CD4-positive, alpha-beta T cell treated with Interleukin-15 for 1 hour (primary cell): ENCODE measurements around the gene TIMP1.

Source experiments
- DNase-seq: peaks from one replicate; pipeline ENCODE4 v3.0.0-alpha.2; 2020

The TIMP1 gene

DNA sequence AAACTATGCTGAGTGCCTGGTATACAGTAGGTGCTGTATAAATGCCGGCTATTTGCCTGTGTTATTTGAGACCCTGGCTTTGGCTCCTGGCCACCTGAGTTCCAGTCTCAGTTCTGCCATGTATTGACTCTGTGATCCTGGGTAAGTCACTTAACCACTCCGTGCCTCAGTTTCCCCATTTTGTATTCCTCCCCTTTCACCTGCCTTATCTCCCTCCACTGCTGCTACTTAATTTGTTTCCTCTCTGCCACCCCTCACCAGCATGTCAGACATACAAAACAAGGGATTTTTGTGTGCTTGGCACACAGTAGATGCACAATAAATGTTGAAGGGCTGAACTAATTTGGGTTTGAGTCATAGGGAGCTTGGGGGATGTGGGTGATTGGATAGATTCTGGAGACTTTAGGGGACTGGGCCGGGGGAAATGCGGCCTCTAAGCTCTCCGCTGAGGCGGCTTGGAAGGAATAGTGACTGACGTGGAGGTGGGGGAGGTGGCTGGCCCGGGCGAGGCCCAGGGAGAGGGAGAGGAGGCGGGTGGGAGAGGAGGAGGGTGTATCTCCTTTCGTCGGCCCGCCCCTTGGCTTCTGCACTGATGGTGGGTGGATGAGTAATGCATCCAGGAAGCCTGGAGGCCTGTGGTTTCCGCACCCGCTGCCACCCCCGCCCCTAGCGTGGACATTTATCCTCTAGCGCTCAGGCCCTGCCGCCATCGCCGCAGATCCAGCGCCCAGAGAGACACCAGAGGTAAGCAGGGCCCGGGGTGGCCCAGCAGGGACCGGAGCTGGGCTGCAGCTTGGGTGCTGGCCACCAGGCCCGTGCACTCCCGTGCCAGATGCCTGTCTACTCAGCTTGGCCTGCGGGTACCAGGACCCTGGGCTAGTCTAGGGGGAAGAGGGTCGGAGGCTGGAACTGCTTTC, at the start of gene TIMP1:
TIMP1 (plus strand) TSS at position 706 of the 917 bp plus-strand sequence. CDS start 980 bp downstream, outside the sequence.
- DNase-seq = peak; percentile 87

DNA sequence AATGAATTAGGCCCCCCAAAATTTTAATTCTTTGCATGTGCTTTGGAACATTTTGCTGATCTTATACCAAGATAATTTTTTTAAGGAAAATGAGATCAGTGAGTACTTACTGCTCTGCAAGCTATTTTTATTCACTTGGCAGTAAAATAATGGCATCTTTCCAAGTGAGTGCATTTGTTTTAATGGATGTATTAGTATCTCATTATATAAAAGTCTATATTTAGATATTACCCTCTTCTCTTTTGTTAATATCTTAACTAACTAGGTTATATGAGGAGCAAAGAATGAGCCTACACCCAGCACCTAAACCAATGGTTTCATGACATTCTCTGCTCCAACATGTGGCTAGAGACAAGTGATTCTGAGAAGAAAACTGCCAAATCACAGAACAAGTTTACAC, 42.4 kb upstream of the TIMP1 start:
- no peak for DNase-seq

- DNase-seq = peak; percentile 29
These were observed 41.3 kb upstream of the TIMP1 start for GRCh38 chrX:47540754-47541538.

- DNase-seq = no peak
These were observed 38.7 kb upstream of the TIMP1 start for GRCh38 chrX:47543496-47543895.

- DNase-seq = peak; percentile 90
These were observed 26.1 kb upstream of the TIMP1 start for GRCh38 chrX:47556045-47556623.

GRCh38 chrX:47558436-47558835, 23.8 kb upstream of the TIMP1 start:
- no peak for DNase-seq

DNA sequence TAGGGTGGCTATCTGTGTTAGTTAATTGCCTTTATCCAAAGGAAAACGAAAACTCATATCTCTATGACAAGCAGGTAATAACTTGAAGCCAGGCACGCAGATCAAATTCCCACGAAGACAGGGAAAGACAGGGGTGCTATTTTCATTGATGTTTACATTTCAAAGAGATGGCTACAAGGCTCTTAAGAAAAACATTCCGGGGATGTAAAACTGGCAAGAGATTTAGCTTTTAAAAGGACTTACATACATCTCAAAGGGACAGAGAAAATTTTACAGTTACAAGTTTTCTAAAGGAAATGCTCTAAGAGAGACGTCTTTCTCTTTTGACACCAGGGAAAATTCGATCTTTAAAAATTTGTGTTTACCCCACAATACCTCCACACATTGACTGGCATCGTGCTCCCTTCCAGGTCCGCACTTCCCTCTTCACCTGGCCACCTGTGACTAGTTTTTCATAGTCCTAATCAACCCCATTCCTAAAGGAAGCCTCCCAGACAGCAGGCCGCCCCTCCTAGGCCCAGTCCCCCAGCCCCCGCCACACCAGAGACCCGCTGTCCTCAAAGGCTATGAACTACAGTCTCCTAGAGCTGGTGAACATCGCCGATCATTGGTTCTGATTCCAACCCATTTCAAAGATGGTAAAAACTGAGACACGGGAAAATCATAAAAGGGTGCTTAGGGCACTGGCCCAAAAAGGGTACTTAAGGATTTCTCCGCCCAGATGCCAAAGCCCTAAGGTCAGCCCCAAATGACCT, 21.9 kb upstream of the TIMP1 start:
- DNase-seq = no peak

- peak; percentile 99 for DNase-seq
These were observed 21.1 kb upstream of the TIMP1 start, which contains the start of gene ARAF for GRCh38 chrX:47560934-47561658. Gene ARAF (plus strand): TSS chrX:47561205. CDS start chrX:47562968, 1,763 bp downstream.

GRCh38 chrX:47561659-47562151, 20.5 kb upstream of the TIMP1 start:
- DNase-seq = no peak

GRCh38 chrX:47562615-47563243, 19.5 kb upstream of the TIMP1 start:
- DNase-seq = peak; percentile 33

- no peak for DNase-seq
These were observed 18.4 kb upstream of the TIMP1 start for GRCh38 chrX:47563801-47564315.

DNA sequence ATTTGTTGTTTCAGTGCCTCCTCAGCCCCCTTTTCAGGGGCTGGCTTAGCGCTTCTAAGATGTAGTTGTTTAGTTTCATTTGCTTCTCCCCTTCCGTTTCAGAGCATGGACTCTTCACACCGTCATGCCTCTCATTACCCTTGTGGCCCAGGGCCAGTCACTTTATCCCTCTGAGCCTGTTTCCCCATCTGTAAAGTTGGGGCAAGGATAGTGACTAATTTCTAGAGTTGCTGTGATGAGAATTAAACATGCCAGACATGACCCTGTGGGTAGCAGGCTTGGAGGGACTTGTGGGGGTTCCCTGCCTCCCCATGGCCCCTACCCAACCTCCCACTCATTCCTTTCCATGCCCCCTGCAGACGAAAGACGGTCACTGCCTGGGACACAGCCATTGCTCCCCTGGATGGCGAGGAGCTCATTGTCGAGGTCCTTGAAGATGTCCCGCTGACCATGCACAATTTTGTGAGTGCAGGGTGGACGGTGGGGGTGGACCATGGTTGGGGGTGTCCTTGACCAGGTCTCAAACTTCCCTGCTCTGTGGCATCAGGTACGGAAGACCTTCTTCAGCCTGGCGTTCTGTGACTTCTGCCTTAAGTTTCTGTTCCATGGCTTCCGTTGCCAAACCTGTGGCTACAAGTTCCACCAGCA, 17.7 kb upstream of the TIMP1 start:
- DNase-seq = no peak

DNA sequence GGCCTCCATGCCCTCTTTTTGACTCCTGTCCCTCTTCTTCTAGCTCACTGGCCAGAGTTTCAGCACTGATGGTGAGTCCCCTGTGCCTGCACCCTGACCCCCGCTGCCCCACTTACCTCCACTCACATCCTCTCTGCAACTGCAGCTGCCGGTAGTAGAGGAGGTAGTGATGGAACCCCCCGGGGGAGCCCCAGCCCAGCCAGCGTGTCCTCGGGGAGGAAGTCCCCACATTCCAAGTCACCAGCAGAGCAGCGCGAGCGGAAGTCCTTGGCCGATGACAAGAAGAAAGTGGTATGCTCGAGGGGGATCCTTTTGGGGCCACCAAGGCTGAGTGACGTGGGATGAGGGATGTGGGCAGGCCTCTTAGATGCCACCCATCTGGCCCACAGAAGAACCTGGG, 15.4 kb upstream of the TIMP1 start:
- DNase-seq = no peak

GRCh38 chrX:47568656-47569295, 13.5 kb upstream of the TIMP1 start:
- no peak for DNase-seq

DNA sequence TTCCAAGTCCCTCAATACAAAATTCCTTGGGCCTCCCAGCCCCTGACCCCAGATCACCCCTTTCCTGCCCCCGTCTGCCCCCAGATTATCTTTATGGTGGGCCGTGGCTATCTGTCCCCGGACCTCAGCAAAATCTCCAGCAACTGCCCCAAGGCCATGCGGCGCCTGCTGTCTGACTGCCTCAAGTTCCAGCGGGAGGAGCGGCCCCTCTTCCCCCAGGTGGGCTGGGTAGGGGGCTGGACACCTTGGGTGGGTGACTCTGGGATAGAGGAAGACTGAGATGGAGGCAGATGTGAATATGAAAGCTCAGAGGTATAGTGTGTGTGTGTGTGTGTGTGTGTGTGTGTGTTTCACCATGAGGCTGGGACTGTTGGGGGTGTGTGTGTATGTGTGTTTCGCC, 11.4 kb upstream of the TIMP1 start:
- DNase-seq = no peak

GRCh38 chrX:47571215-47571614, 11.0 kb upstream of the TIMP1 start:
- no peak for DNase-seq

- DNase-seq = no peak
These were observed 10.3 kb upstream of the TIMP1 start for GRCh38 chrX:47571896-47572295.

DNA sequence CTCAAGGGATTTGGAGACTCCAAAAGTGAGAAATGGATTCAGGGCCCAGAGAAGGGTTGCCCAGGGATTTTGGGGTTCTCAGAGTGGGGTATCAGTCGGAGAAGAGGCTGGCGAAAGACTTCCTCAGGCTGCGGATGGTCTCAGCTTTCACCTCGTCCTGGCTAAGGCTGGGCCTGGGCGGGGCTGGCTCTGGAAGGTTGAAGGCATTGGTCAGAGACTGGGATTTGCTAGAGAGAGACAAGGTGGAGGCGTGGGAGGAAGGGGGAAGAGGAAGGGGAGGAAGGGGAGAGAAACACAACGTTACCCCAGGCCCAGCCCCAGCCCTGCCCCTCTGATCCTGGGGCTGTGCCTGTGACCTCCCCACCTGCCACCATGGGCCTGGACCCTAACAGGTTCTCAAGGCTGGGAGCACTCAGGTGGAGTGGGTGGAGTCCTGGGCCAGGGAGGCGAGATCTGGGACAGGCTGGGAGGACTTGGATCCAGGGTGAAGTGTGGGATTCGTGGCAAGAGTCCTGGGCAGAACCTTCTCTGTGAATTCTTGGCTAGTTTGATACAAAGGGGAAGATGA, 9.4 kb upstream of the TIMP1 start:
- DNase-seq = no peak

DNA sequence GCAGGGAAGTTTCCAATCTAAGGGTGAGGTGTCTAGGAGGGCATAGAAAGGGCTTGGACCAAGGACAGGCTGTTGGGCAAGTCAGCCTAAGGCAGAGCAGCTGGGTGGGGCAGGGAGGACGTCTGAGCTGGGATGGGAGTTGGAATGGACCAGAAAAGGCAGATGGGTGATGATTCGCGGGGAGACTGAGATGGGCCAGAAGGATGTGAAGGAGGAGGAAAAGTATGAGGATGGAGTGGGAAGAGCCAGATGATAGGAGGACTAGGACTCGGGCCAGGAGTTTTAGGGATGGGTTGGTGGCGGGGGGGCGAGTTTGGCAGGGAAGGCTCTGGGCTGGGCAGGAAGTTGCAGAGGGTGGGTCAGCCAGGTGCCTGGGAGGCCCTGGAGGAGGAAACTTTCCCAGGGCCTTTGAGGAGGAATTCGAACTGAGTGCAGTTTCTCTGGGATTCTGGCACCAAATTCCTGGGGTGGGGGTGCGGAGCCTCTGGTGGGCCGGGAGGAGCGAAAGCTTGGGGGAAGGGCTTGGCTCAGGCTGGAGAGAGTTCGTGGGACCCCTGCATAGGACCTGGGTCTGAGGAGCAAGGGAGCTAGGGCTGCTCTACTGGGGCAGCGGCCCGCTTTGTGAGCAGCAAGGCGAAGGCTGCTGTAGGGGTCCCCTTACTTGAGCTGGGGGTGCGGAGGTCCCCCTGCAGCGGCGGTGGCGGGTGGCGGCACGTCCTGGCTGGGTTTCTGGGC, 8.7 kb upstream of the TIMP1 start:
- DNase-seq = no peak
